ENCODE data around the gene ITPK1.

DNA sequence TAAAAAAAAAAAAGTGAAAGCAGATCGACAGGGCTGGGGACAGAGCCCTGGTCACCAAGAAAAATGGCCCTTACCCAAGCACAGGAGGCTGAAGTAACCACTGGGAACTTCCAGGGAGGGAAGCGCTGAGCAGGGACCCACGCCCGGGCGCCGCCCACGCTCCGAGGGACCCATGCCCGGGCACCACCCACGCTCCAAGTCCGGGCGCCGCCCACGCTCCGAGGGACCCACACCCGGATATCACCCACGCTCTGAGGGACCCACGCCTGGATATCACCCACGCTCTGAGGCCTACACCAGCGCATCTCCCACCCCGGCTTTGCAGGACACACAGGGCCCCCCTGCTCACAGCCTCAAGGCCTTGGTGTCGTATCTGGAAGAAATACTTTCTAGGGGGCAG, 167.1 kb downstream of the ITPK1 start:
- TF ChIP-seq, protein P1, sequence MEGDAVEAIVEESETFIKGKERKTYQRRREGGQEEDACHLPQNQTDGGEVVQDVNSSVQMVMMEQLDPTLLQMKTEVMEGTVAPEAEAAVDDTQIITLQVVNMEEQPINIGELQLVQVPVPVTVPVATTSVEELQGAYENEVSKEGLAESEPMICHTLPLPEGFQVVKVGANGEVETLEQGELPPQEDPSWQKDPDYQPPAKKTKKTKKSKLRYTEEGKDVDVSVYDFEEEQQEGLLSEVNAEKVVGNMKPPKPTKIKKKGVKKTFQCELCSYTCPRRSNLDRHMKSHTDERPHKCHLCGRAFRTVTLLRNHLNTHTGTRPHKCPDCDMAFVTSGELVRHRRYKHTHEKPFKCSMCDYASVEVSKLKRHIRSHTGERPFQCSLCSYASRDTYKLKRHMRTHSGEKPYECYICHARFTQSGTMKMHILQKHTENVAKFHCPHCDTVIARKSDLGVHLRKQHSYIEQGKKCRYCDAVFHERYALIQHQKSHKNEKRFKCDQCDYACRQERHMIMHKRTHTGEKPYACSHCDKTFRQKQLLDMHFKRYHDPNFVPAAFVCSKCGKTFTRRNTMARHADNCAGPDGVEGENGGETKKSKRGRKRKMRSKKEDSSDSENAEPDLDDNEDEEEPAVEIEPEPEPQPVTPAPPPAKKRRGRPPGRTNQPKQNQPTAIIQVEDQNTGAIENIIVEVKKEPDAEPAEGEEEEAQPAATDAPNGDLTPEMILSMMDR (IDR thresholded peaks at IDR 0.05) = no peak
- TF ChIP-seq POLR2AphosphoS5 (IDR thresholded peaks at IDR 0.05) = no peak

Data from breast epithelium (tissue), 3 donors.